Measurements from ENCODE around the gene YWHAE. TPM values are rescaled to one million over a fixed set of nuclear protein-coding genes. Genes with fewer than 3 reads are reported as not detected.
A peak's percentile ranks its signal among the peaks of the same experiment; 100 is the strongest.

YWHAE gene
- total RNA-seq, 1 experiment from 2014 or later, result 1,033 TPM

GRCh38 chr17:1351971-1352370, 48.1 kb downstream of the YWHAE start:
- H3K4me3 Mint-ChIP-seq, result no peak overlapping the region
- ATAC-seq, result no peak
- no peak for DNase-seq (ENCODE audit: low spot score)
- H3K27ac Mint-ChIP-seq, result no peak overlapping the region
- CTCF ChIA-PET, result interaction anchor here (0.9 to 4.6 kb wide), 2 partner anchors 14 to 20 kb away, joined by 3 to 22 read pairs; no protein-coding TSS in a partner anchor
- H3K4me1 Mint-ChIP-seq, result peaks cover 11% of the 10 kb centered on the region
- TF ChIP-seq HMGXB4 (CRISPR knock-in tag; IDR thresholded peaks at IDR 0.05) (no peak), ZNF416 (CRISPR knock-in tag; IDR thresholded peaks at IDR 0.05) (no peak), USF1 (CRISPR knock-in tag; IDR thresholded peaks at IDR 0.05) (no peak), PREB (CRISPR knock-in tag; IDR thresholded peaks at IDR 0.05; ENCODE audit: borderline replicate concordance) (no peak), ZNF232 (CRISPR knock-in tag; IDR thresholded peaks at IDR 0.05) (no peak), FOXJ3 (CRISPR knock-in tag; IDR thresholded peaks at IDR 0.05; ENCODE audit: borderline replicate concordance) (no peak), KAT7 (CRISPR knock-in tag; IDR thresholded peaks at IDR 0.05; ENCODE audit: borderline replicate concordance) (no peak), CREB1 (CRISPR knock-in tag; IDR thresholded peaks at IDR 0.05) (no peak), MLX (CRISPR knock-in tag; IDR thresholded peaks at IDR 0.05) (no peak), ZNF263 (CRISPR knock-in tag; IDR thresholded peaks at IDR 0.05; ENCODE audit: low read depth) (no peak)
- TF ChIP-seq, protein P1, sequence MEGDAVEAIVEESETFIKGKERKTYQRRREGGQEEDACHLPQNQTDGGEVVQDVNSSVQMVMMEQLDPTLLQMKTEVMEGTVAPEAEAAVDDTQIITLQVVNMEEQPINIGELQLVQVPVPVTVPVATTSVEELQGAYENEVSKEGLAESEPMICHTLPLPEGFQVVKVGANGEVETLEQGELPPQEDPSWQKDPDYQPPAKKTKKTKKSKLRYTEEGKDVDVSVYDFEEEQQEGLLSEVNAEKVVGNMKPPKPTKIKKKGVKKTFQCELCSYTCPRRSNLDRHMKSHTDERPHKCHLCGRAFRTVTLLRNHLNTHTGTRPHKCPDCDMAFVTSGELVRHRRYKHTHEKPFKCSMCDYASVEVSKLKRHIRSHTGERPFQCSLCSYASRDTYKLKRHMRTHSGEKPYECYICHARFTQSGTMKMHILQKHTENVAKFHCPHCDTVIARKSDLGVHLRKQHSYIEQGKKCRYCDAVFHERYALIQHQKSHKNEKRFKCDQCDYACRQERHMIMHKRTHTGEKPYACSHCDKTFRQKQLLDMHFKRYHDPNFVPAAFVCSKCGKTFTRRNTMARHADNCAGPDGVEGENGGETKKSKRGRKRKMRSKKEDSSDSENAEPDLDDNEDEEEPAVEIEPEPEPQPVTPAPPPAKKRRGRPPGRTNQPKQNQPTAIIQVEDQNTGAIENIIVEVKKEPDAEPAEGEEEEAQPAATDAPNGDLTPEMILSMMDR (IDR thresholded peaks at IDR 0.05), result no peak
- TF ChIP-seq, protein P2, sequence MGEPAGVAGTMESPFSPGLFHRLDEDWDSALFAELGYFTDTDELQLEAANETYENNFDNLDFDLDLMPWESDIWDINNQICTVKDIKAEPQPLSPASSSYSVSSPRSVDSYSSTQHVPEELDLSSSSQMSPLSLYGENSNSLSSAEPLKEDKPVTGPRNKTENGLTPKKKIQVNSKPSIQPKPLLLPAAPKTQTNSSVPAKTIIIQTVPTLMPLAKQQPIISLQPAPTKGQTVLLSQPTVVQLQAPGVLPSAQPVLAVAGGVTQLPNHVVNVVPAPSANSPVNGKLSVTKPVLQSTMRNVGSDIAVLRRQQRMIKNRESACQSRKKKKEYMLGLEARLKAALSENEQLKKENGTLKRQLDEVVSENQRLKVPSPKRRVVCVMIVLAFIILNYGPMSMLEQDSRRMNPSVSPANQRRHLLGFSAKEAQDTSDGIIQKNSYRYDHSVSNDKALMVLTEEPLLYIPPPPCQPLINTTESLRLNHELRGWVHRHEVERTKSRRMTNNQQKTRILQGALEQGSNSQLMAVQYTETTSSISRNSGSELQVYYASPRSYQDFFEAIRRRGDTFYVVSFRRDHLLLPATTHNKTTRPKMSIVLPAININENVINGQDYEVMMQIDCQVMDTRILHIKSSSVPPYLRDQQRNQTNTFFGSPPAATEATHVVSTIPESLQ (CRISPR knock-in tag; IDR thresholded peaks at IDR 0.05), result no peak
- H3K27me3 Mint-ChIP-seq (ENCODE audit: low read depth), result no peaks in the 10 kb centered on the region
- H3K9me3 Mint-ChIP-seq, result peaks cover 4% of the 10 kb centered on the region; the same call in 1 of the 2 replicates
- POLR2A ChIA-PET, result no interaction called here
- H3K36me3 Mint-ChIP-seq, result peaks cover 78% of the 10 kb centered on the region

DNA sequence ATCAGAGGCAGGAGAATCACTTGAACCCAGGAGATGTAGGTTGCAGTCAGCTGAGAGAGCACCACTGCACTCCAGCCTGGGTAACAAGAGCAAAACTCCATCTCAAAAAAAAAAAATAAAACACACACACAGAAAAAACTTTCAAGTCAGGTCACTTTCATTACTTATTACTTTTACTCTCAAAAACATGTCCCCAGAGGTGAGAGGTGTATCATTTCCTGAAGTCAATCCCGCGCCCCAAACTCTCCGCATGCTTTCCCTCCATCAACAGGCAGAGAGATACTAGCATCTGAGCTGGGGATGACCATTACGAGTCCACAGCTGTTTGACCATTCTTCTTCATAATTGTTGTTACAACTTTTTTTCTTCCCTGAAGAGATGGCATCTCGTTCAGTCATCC, 48.7 kb downstream of the YWHAE start:
- ChIA-PET CTCF (interaction anchor here (0.9 to 4.6 kb wide), 2 partner anchors 14 to 19 kb away, joined by 3 to 22 read pairs; no protein-coding TSS in a partner anchor), POLR2A (no interaction called here)
- Mint-ChIP-seq H3K27me3 (ENCODE audit: low read depth) (no peaks in the 10 kb centered on the region), H3K9me3 (peaks cover 4% of the 10 kb centered on the region; the same call in 1 of the 2 replicates), H3K36me3 (peaks cover 76% of the 10 kb centered on the region), H3K4me1 (peaks cover 15% of the 10 kb centered on the region), H3K4me3 (no peak overlapping the region), H3K27ac (peak overlapping the region; percentile 76; the same call in 1 of the 2 replicates)
- DNase-seq (ENCODE audit: low spot score) (no peak), ATAC-seq (no peak)
- TF ChIP-seq CDX4 (CRISPR knock-in tag; IDR thresholded peaks at IDR 0.05; ENCODE audit: borderline replicate concordance), result no peak
- TF ChIP-seq ZNF281 (CRISPR knock-in tag; IDR thresholded peaks at IDR 0.05), result no peak
- no peak for TF ChIP-seq SOX15 (CRISPR knock-in tag; IDR thresholded peaks at IDR 0.05)
- TF ChIP-seq MXD4 (CRISPR knock-in tag; IDR thresholded peaks at IDR 0.05; ENCODE audit: borderline replicate concordance), result no peak
- no peak for TF ChIP-seq ZNF138 (CRISPR knock-in tag; conservative IDR thresholded peaks at IDR 0.05)
- TF ChIP-seq, protein P3, sequence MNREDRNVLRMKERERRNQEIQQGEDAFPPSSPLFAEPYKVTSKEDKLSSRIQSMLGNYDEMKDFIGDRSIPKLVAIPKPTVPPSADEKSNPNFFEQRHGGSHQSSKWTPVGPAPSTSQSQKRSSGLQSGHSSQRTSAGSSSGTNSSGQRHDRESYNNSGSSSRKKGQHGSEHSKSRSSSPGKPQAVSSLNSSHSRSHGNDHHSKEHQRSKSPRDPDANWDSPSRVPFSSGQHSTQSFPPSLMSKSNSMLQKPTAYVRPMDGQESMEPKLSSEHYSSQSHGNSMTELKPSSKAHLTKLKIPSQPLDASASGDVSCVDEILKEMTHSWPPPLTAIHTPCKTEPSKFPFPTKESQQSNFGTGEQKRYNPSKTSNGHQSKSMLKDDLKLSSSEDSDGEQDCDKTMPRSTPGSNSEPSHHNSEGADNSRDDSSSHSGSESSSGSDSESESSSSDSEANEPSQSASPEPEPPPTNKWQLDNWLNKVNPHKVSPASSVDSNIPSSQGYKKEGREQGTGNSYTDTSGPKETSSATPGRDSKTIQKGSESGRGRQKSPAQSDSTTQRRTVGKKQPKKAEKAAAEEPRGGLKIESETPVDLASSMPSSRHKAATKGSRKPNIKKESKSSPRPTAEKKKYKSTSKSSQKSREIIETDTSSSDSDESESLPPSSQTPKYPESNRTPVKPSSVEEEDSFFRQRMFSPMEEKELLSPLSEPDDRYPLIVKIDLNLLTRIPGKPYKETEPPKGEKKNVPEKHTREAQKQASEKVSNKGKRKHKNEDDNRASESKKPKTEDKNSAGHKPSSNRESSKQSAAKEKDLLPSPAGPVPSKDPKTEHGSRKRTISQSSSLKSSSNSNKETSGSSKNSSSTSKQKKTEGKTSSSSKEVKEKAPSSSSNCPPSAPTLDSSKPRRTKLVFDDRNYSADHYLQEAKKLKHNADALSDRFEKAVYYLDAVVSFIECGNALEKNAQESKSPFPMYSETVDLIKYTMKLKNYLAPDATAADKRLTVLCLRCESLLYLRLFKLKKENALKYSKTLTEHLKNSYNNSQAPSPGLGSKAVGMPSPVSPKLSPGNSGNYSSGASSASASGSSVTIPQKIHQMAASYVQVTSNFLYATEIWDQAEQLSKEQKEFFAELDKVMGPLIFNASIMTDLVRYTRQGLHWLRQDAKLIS (CRISPR knock-in tag; IDR thresholded peaks at IDR 0.05; ENCODE audit: borderline replicate concordance), result no peak
- TF ChIP-seq ZNF232 (CRISPR knock-in tag; IDR thresholded peaks at IDR 0.05), result no peak

All from WTC11 (cell line).